GM18502 (cell line): Measurements from ENCODE around the gene RCCD1.

Source experiments
- ATAC-seq: cut with Tn5 transposase; IDR thresholded peaks from one replicate; pipeline ENCODE4 v1.9.1; 2021; ENCODE audit warnings: mild to moderate bottlenecking; ENCODE audit not compliant: unreplicated experiment, poor library complexity

The RCCD1 gene

DNA sequence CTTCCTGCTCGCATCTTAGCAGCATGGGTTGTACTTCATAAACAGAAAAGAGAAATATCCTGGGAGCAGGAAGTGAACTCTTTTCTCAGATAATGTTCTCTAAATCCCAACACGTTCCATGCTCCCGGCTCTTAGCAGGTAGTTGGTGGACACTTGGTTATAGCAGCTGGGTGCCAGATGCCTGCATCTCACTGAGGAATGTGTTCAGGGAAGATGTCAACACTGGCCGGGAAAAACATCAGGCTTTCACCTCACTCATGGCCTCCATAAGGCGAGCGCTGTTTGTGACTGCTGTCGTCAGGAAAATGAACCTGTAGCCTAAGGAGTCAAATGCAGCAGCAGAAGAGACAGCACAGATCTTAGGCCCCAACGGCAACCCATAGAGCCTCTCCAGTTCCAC, 44.1 kb downstream of the RCCD1 start:
- no peak for ATAC-seq

DNA sequence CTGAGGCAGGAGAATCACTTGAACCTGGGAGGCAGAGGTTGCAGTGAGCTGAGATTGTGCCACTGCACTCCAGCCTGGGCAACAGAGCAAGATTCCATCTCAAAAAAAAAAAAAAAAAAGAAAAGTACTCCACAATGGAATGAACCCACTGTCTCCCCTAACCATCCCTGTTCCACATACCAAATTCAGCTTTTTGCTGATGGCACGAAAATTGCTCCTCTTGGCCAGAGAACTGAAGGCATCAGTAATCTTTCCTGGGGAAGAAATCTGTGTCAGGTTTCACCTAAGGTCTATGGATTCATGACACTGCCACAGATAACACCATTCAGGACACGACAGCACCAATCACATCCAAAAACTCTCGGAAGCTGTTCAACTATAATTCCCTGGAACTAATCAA, 46.5 kb downstream of the RCCD1 start:
- ATAC-seq, result no peak

DNA sequence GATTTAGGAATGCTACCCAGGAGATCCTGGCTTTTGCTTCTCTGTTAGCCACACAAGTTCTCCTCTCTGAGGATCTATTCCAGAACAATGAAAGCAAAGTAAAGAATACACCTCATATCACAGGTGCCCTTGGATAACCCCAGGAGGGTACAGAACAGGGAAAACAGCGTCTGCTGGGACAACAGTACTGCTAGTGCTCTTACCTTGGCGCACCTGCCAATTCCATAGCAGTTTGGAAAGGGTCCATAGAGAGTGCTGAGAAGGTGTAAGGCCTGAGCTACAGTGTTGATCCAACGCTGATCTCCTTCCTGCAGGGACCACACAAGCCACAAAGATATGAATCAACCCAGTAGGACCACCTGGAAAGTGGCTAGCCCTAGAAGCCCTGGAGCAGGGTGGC, 52.6 kb downstream of the RCCD1 start:
- no peak for ATAC-seq
